Colonic mucosa (tissue), 4 donors: Measurements from ENCODE around the gene CLTCL1. TPM values are rescaled to one million over a fixed set of nuclear protein-coding genes. Genes with fewer than 3 reads are reported as not detected.
"Not testable (repeated sequence)": the region's sequence is repeated elsewhere in the genome, so short reads cannot be mapped to it uniquely, and the experiment has no call there.

Source experiments
- DNase-seq: peaks from one replicate; pipeline ENCODE4 v3.0.0-alpha.2; 2020
- H3K27ac ChIP-seq: fragments of 200-600 bp; one replicate; pipeline ENCODE4 v1.8.0; 2021
- H3K27me3 ChIP-seq: fragments of 200-600 bp; one replicate; pipeline ENCODE4 v1.8.0; 2021
- H3K36me3 ChIP-seq: fragments of 200-600 bp; one replicate; pipeline ENCODE4 v1.8.0; 2021
- H3K4me1 ChIP-seq: fragments of 200-600 bp; one replicate; pipeline ENCODE4 v1.8.0; 2021; ENCODE audit warnings: mild to moderate bottlenecking
- H3K4me3 ChIP-seq: fragments of 200-600 bp; one replicate; pipeline ENCODE4 v1.8.0; 2021
- H3K9ac ChIP-seq, 2 donors: one replicate each; pipeline ENCODE4 v1.7.0; 2013; ENCODE audit warnings: control low read depth in 2 of 2, low read depth in 2 of 2, low read length in 2 of 2
- H3K9me3 ChIP-seq: fragments of 200-600 bp; one replicate; pipeline ENCODE4 v1.8.0; 2021
- CTCF ChIP-seq: fragments of 200-600 bp; IDR thresholded peaks from one replicate; pipeline ENCODE4 v1.8.0; 2022; ENCODE audit warnings: antibody characterized with exemption, mild to moderate bottlenecking
- intact Hi-C: fragments of 100-400 bp; cut with DNase I; formaldehyde crosslinking; loops from one replicate; pipeline ENCODE4 v1.14.1; 2022
- total RNA-seq, 2 donors: library from RNA; stranded (reverse); fragmentation: NEBNext Ultra II Directional in 1 of 2; extraction: Animal tissue kit (Norgen Biotek cat#: 25700) in 1 of 2; gene quantifications; one replicate each; pipeline ENCODE4 v1.2.1, GENCODE V29; 2021
- donor health status: healthy.
- donor health status: DM: no; HTN: no; CAD: no.
- donor health status: DM: no; HTN: no; CAD: no.

CLTCL1 gene
- total RNA-seq, 2 donors from 2014 or later, result 3.4 to 3.5 TPM

- no peak for DNase-seq
- no peaks in the 10 kb centered on the region for H3K9me3 ChIP-seq
- H3K4me1 ChIP-seq, result no peaks in the 10 kb centered on the region
- TF ChIP-seq CTCF, result no peak
- no peaks in the 10 kb centered on the region for H3K36me3 ChIP-seq
- H3K4me3 ChIP-seq, result no peak overlapping the region
- H3K27me3 ChIP-seq, result no peaks in the 10 kb centered on the region
- intact Hi-C loops, result no loop called here
- no peak overlapping the region for H3K27ac ChIP-seq
- H3K9ac ChIP-seq, result no peak overlapping the region
Measured at GRCh38 chr22:19287889-19288288, 3.6 kb downstream of the CLTCL1 start.

- H3K9ac ChIP-seq, result no peak overlapping the region
- H3K27ac ChIP-seq, result no peak overlapping the region
- H3K4me3 ChIP-seq, result no peak overlapping the region
- H3K27me3 ChIP-seq, result no peaks in the 10 kb centered on the region
- intact Hi-C loops, result no loop called here
- TF ChIP-seq CTCF, result no peak
- no peaks in the 10 kb centered on the region for H3K36me3 ChIP-seq
- no peaks in the 10 kb centered on the region for H3K9me3 ChIP-seq
- H3K4me1 ChIP-seq, result no peaks in the 10 kb centered on the region
- DNase-seq, result no peak
Measured at GRCh38 chr22:19287076-19287707, 4.3 kb downstream of the CLTCL1 start.

- H3K9me3 ChIP-seq, result no peaks in the 10 kb centered on the region
- DNase-seq, result no peak
- intact Hi-C loops, result no loop called here
- H3K36me3 ChIP-seq, result no peaks in the 10 kb centered on the region
- TF ChIP-seq CTCF, result no peak
- H3K4me3 ChIP-seq, result no peak overlapping the region
- no peaks in the 10 kb centered on the region for H3K4me1 ChIP-seq
- H3K27me3 ChIP-seq, result no peaks in the 10 kb centered on the region
- no peak overlapping the region for H3K27ac ChIP-seq
- H3K9ac ChIP-seq, result no peak overlapping the region
Measured at GRCh38 chr22:19285831-19286230, 5.7 kb downstream of the CLTCL1 start.

GRCh38 chr22:19279143-19279542, 12.4 kb downstream of the CLTCL1 start:
- H3K9me3 ChIP-seq, H3K36me3 ChIP-seq, intact Hi-C loops, H3K27ac ChIP-seq, H3K4me3 ChIP-seq, H3K27me3 ChIP-seq, H3K9ac ChIP-seq, DNase-seq, H3K4me1 ChIP-seq: not testable (repeated sequence)

- no peaks in the 10 kb centered on the region for H3K36me3 ChIP-seq
- intact Hi-C loops, result no loop called here
- TF ChIP-seq CTCF, result no peak
Measured at GRCh38 chr22:19277785-19278184, 13.7 kb downstream of the CLTCL1 start.

GRCh38 chr22:19275919-19276600, 15.5 kb downstream of the CLTCL1 start:
- Histone ChIP-seq H3K4me3 (no peak overlapping the region), H3K9me3 (no peaks in the 10 kb centered on the region), H3K27ac (no peak overlapping the region), H3K36me3 (no peaks in the 10 kb centered on the region), H3K27me3 (no peaks in the 10 kb centered on the region), H3K9ac (no peak overlapping the region), H3K4me1 (no peaks in the 10 kb centered on the region)
- DNase-seq, result no peak
- TF ChIP-seq CTCF, result no peak
- intact Hi-C loops, result no loop called here

More at GRCh38 chr22:19277785-19278184, 13.7 kb downstream of the CLTCL1 start:
- no peak for DNase-seq
- Histone ChIP-seq H3K4me1 (no peaks in the 10 kb centered on the region), H3K27me3 (no peaks in the 10 kb centered on the region), H3K9ac (no peak overlapping the region), H3K4me3 (no peak overlapping the region), H3K9me3 (no peaks in the 10 kb centered on the region), H3K27ac (no peak overlapping the region)
